Tibial nerve (tissue), 3 donors: ENCODE measurements around the gene RBM26.

Experiments
- POLR2A ChIP-seq, 2 donors: fragments of 450-650 bp; IDR thresholded peaks; one replicate each; pipeline ENCODE4 v1.6.1; 2017; ENCODE audit warnings: antibody characterized with exemption in 2 of 2, mild to moderate bottlenecking in 2 of 2, moderate library complexity in 2 of 2
- TF ChIP-seq, protein P1 (sequence below), 5 experiments: fragments of 200-600 bp in 3 of 5; fragments of 450-650 bp in 2 of 5; sonication (generic) in 3 of 5; IDR thresholded peaks; one replicate each; pipeline ENCODE4 v1.5.1; 2016 to 2019; ENCODE audit warnings: antibody characterized with exemption in 5 of 5, mild to moderate bottlenecking in 3 of 5, moderate library complexity in 2 of 5

GRCh38 chr13:79393564-79394249 is 12.3 kb downstream of the RBM26 start:
- no peak for TF ChIP-seq POLR2A (IDR thresholded peaks at IDR 0.05)
- TF ChIP-seq, protein P1, sequence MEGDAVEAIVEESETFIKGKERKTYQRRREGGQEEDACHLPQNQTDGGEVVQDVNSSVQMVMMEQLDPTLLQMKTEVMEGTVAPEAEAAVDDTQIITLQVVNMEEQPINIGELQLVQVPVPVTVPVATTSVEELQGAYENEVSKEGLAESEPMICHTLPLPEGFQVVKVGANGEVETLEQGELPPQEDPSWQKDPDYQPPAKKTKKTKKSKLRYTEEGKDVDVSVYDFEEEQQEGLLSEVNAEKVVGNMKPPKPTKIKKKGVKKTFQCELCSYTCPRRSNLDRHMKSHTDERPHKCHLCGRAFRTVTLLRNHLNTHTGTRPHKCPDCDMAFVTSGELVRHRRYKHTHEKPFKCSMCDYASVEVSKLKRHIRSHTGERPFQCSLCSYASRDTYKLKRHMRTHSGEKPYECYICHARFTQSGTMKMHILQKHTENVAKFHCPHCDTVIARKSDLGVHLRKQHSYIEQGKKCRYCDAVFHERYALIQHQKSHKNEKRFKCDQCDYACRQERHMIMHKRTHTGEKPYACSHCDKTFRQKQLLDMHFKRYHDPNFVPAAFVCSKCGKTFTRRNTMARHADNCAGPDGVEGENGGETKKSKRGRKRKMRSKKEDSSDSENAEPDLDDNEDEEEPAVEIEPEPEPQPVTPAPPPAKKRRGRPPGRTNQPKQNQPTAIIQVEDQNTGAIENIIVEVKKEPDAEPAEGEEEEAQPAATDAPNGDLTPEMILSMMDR (IDR thresholded peaks at IDR 0.05): no peak
